ENCODE results near the gene RAB36.

The RAB36 gene

DNA sequence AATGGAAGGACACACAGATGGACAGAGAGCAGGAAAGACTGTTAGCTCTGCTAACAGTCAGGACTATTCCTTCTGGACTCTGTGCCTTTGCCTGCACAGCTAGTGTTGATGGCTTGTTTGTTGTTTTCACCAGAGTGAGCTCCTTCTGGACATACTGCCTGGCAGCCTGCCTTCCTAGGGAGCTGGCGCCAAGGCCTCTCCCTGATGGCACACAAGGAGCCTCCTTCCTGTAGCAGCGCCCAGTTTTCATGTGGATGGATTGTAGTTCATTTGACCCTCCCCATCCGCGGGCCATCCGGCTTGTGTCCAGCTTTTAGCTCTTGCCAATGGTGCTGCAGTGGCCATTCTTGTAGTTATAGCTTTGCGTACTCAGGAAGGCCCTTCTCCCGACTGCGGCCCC, 18.4 kb downstream of the RAB36 start:
- DNase-seq, result no peak

- no peak for DNase-seq
These were observed 18.8 kb downstream of the RAB36 start for GRCh38 chr22:23164091-23164490.

GRCh38 chr22:23166042-23166831, 21.0 kb downstream of the RAB36 start:
- DNase-seq, result no peak

- DNase-seq, result no peak
These were observed 21.8 kb downstream of the RAB36 start for GRCh38 chr22:23166841-23167616.

DNA sequence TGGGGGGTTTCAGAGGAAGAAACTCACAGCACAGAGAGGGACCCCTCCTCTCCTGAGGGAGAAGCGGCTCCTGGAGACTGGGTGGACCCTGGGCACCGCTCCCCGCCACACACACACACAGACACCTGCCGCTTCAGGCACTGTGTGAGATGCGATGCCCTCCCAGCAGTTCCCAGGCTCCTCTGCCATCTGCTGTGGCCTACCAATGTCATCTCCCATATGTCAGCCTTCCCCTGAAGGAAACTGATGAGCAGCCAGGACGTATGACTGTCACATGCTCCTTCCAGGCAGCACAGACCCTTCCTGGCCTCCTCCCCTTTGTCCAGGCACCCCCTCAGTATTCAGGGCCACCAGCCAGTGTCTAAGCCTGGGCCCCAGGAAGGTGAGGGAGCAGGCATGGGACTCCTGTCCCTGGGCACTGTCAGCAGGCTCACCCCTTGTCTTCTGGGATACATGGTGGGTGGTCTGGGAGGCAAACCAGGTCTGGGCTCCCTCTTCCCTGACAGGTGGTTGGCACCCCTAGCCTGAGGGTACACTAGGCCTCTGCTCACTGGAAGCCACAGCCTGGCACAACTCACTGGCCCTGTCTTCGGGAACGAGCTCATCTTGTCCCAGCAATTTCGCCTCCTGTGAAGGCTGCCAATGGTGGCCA, 23.2 kb downstream of the RAB36 start:
- DNase-seq, result no peak

- DNase-seq, result no peak
These were observed 23.7 kb downstream of the RAB36 start for GRCh38 chr22:23169043-23169406.

GRCh38 chr22:23175817-23176644, 30.8 kb downstream of the RAB36 start:
- DNase-seq, result no peak

DNA sequence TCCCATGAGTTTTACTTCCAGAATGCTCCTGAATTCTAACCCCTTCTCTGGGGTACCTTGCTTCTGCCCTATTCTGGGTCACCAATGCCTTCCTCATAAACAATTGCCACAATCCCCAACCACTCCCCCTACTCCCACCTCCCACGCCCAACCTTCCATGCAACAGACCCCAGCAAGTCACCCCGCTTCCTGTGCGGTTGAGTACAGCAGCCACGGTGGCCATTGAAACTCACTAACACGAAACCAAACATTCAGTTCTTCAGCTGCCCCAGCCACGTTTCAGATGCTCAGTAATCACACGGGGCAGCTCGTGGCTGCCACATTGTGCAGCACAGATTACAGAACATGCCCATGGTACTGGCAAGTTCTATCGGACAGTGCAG, 31.4 kb downstream of the RAB36 start:
- no peak for DNase-seq

- DNase-seq, result no peak
These were observed 31.9 kb downstream of the RAB36 start for GRCh38 chr22:23177197-23177596.

DNA sequence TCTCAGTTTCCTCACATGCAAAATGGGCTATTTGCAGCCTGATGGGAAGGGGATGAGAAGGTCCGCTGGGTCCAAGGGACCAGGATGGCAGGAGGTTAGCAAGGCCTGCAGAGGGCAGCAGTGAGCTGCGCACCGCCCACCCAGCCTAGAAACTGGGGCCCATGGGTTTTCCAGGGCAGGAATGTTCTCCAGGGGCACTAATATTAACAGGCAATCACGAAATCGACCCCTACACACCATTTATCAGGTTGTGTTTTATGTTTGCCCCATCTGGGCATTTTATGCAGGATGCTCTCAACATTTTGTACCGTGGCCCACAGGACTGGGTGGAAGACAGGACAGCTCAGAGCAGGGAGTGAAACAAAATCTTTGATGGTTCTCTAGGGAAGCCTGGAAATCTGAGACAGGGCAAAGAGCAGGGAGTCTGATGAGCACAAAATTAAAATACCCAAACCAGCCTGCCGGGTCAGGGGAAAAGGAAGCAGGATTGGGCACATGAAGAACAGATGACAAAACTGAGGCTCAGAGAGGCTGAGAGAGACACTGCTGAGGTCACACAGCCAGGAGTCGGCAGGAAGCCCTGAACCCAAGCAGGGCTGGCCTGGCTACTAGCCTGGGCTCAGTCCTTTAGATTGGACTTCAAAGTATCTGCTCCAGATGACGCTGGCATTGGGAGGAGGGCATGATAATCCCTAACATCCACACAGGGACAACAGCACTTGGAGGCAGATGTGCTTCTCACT, 33.4 kb downstream of the RAB36 start:
- DNase-seq, result peak; percentile 45 to 67

GRCh38 chr22:23179381-23180299, 34.4 kb downstream of the RAB36 start:
- peak in 1 of 2 experiments; percentile 4 for DNase-seq

DNA sequence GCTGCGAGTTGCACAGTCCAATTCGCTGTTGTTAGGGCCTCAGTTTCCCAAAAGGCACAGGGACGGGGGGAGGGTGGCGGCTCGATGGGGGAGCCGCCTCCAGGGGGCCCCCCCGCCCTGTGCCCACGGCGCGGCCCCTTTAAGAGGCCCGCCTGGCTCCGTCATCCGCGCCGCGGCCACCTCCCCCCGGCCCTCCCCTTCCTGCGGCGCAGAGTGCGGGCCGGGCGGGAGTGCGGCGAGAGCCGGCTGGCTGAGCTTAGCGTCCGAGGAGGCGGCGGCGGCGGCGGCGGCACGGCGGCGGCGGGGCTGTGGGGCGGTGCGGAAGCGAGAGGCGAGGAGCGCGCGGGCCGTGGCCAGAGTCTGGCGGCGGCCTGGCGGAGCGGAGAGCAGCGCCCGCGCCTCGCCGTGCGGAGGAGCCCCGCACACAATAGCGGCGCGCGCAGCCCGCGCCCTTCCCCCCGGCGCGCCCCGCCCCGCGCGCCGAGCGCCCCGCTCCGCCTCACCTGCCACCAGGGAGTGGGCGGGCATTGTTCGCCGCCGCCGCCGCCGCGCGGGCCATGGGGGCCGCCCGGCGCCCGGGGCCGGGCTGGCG, 35.1 kb downstream of the RAB36 start, which contains the start of gene BCR:
BCR (plus strand) TSS at position 209 of the 592 bp plus-strand sequence. CDS start 452 bp downstream, outside the sequence.
- peak; percentile 63 to 64 for DNase-seq

DNA sequence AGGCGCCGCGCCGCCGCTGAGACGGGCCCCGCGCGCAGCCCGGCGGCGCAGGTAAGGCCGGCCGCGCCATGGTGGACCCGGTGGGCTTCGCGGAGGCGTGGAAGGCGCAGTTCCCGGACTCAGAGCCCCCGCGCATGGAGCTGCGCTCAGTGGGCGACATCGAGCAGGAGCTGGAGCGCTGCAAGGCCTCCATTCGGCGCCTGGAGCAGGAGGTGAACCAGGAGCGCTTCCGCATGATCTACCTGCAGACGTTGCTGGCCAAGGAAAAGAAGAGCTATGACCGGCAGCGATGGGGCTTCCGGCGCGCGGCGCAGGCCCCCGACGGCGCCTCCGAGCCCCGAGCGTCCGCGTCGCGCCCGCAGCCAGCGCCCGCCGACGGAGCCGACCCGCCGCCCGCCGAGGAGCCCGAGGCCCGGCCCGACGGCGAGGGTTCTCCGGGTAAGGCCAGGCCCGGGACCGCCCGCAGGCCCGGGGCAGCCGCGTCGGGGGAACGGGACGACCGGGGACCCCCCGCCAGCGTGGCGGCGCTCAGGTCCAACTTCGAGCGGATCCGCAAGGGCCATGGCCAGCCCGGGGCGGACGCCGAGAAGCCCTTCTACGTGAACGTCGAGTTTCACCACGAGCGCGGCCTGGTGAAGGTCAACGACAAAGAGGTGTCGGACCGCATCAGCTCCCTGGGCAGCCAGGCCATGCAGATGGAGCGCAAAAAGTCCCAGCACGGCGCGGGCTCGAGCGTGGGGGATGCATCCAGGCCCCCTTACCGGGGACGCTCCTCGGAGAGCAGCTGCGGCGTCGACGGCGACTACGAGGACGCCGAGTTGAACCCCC, 35.8 kb downstream of the RAB36 start:
- peak in 1 of 2 experiments; percentile 26 for DNase-seq

DNA sequence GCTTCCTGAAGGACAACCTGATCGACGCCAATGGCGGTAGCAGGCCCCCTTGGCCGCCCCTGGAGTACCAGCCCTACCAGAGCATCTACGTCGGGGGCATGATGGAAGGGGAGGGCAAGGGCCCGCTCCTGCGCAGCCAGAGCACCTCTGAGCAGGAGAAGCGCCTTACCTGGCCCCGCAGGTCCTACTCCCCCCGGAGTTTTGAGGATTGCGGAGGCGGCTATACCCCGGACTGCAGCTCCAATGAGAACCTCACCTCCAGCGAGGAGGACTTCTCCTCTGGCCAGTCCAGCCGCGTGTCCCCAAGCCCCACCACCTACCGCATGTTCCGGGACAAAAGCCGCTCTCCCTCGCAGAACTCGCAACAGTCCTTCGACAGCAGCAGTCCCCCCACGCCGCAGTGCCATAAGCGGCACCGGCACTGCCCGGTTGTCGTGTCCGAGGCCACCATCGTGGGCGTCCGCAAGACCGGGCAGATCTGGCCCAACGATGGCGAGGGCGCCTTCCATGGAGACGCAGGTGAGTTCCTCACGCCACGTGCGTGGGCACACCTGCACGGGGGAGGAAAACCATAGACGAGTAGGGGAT, 36.5 kb downstream of the RAB36 start:
- DNase-seq, result peak in 1 of 2 experiments; percentile 19

GRCh38 chr22:23182309-23183060, 37.2 kb downstream of the RAB36 start:
- peak; percentile 51 to 70 for DNase-seq

DNA sequence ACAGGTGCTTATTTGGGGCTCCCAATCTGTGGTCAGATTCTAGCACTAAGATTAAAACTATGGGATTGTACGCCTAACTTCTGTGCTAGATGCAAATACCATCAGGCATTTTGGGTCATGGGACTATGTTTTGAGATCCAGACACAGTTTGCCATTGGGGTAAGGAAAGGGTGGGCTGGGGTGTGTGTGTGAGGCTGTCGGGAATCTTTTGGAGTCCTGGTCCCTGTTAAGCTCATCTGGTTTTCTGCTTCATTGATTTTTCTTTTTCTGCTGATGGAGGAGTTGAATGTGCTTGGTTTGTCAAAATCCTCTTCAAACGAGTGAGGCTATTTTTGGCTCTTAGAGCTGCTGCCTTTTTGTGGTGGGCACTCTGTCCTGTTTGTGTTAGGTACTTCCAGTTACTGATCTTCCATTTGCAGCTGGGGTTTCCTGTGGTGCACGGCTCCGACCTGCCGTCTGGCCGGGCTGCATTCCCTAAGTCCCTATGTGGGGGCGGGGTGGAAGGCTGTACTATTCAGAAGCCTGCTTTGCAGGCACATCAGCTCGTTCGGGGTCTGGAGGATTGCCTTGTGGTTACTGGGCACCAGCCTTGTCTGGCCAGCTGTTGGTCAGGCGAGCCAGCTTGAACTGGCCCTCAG, 37.9 kb downstream of the RAB36 start:
- no peak for DNase-seq

DNA sequence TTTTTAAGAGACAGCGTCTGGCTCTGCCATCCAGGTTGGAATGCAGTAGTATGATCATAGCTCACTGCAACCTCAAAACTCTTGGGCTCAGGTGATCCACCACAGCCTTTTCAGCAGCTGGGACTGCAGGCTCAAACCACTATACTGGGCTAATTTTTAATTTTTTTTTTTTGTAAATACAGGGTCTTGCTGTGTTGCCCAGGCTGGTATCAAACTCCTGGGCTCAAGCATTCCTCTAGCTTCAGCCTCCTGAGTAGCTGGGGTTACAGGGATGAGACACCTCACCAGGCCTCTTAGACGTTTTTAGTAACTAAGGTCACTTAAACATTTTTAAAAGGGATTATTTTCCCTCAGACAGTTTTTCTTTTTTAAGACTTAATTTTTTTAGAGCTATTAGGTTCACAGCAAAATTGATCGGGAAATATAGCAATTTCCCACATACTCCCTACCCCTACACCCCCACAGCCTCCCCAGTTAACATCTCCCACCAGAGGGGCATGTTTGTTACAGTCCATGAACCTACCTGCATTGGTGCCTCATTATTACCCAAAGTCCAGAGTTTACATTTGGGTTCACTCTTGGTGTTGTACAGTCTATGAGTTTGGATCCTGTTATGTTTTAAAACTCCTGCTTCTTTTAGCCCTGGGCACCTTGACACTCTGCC, 39.0 kb downstream of the RAB36 start:
- DNase-seq, result no peak
